ENCODE results near the gene HSD17B11. TPM values are rescaled to one million over a fixed set of nuclear protein-coding genes. Genes with fewer than 3 reads are reported as not detected.
"Not testable (repeated sequence)": the region's sequence is repeated elsewhere in the genome, so short reads cannot be mapped to it uniquely, and the experiment has no call there.

Gene HSD17B11
- total RNA-seq, 1 donor from 2014 or later: 13.0 TPM

DNA sequence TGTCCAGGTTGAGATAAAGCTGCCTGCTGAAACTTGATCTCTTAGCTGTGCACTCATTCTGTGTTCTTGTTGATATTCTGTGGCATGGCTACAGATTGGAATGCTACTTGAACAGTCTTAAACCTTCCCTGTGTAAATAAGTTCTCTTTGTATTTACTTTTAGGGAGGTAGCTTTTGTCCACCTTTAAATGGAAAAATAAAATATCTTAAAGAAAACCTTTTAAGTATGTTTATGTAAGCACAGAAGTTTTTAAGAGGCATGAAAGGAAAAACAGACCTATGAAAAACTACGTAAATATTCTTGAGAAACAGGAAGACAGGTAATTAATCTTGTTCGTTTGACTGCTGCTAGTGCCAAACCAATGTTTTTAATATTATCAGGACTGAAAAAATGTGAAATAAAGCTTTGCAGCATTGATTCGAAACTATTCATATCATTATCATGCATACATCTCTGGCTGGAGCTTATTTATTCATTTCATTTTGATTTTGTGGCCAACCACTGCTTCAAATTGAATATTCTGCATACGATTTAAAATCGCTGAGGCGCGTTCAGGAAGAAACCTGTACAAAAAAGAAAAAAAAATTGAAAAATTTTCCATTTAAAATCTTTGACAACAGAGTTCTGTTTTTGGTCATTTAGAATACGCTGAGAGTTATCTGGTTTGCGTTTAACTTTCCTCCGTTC is 86.1 kb downstream of the HSD17B11 start:
- DNase-seq: no peak
- H3K36me3 Mint-ChIP-seq (ENCODE audit: low read depth): no peaks in the 10 kb centered on the region

DNA sequence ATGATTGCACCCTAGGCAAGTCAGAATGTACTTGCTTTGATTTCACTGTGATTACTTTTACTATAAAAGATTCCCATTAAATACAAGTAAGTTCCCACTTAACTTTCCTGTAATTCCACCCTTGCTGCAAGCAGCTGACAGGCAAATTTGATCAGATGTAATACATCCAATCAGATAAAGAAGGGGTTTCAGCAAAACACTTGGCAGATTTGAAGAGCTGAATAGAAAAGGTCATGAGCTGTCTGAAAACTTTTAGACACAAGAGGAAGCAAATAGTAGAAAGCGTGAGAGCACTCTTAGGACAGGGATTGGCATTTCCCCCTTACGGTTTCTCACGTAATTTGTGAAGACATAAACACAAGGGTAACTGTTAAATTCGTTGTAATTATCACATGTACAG is 91.1 kb downstream of the HSD17B11 start:
- Mint-ChIP-seq H3K36me3 (ENCODE audit: low read depth) (no peaks in the 10 kb centered on the region), H3K27me3 (no peaks in the 10 kb centered on the region), H3K4me1 (no peaks in the 10 kb centered on the region), H3K27ac (no peak overlapping the region), H3K9me3 (peaks cover 5% of the 10 kb centered on the region), H3K4me3 (no peak overlapping the region)
- intact Hi-C loops (cut with micrococcal nuclease): no loop called here
- no peak for DNase-seq

More for the DNA sequence above, 86.1 kb downstream of the HSD17B11 start:
- Mint-ChIP-seq H3K9me3 (peaks cover 5% of the 10 kb centered on the region), H3K27ac (no peak overlapping the region), H3K4me3 (no peak overlapping the region), H3K4me1 (peaks cover 4% of the 10 kb centered on the region), H3K27me3 (no peaks in the 10 kb centered on the region)
- intact Hi-C loops (cut with micrococcal nuclease): no loop called here

DNA sequence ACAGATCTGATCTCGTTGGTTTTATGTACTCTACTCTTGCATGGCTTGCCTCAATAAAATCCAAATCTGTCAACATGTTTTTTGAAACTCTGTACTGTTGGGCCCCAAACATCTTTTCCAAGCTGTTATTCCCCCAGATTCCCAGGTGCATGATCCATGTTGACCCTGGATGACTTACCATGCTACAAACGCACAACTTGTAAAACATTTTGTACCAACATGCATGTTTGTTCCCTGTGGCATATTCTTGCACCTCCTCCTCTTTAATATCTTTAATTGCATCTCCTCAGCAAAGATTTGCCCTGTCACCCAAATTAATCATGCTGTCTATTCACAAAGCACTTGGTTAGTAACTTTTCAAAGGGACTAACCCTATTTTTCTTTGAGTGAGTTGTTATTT is 92.6 kb downstream of the HSD17B11 start:
- Mint-ChIP-seq H3K4me1 (no peaks in the 10 kb centered on the region), H3K4me3 (no peak overlapping the region), H3K9me3 (peaks cover 5% of the 10 kb centered on the region), H3K27ac (no peak overlapping the region), H3K36me3 (ENCODE audit: low read depth) (no peaks in the 10 kb centered on the region), H3K27me3 (no peaks in the 10 kb centered on the region)
- intact Hi-C loops (cut with micrococcal nuclease): no loop called here
- DNase-seq: no peak

DNA sequence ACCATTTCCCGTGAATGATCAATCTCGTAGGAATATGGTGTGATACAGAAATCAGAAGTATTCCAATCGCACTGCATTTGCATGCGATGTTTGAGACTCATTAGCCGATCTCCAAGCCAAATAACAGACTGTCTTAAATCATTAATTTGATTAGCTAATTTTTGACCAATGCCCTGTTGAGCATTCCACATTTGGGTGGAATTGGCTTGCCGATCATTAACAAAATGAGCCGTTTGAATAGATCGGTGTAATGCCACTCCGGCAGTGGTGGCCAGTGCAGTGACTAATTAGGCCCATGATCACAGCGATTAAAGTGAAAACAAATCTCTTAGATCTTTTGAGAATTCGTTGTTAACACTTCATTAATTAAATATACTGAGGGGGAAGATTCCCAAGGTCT is 96.1 kb downstream of the HSD17B11 start:
- DNase-seq; H3K4me1 Mint-ChIP-seq; H3K27me3 Mint-ChIP-seq; H3K36me3 Mint-ChIP-seq (ENCODE audit: low read depth); H3K4me3 Mint-ChIP-seq; intact Hi-C loops (cut with micrococcal nuclease); H3K27ac Mint-ChIP-seq; H3K9me3 Mint-ChIP-seq: not testable (repeated sequence)

DNA sequence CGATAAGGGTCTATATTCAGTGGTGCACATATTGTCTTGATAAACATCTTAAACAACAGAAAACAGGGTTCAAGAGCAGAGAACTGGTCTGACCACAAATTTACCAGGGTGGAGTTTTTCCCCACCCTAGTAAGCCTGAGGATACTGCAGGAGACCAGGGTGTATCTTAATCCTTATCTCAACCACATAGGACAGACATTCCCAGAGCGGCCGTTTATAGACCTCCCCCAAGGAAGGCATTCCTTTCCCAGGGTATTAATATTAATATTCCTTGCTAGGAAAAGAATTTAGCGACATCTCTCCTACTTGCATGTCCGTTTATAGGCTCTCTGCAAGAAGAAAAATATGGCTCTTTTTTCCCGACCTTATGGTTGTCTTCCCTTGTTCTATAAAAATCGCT is 97.1 kb downstream of the HSD17B11 start:
- H3K27ac Mint-ChIP-seq; H3K4me1 Mint-ChIP-seq; H3K9me3 Mint-ChIP-seq; H3K36me3 Mint-ChIP-seq (ENCODE audit: low read depth); intact Hi-C loops (cut with micrococcal nuclease); DNase-seq; H3K4me3 Mint-ChIP-seq; H3K27me3 Mint-ChIP-seq: not testable (repeated sequence)

DNA sequence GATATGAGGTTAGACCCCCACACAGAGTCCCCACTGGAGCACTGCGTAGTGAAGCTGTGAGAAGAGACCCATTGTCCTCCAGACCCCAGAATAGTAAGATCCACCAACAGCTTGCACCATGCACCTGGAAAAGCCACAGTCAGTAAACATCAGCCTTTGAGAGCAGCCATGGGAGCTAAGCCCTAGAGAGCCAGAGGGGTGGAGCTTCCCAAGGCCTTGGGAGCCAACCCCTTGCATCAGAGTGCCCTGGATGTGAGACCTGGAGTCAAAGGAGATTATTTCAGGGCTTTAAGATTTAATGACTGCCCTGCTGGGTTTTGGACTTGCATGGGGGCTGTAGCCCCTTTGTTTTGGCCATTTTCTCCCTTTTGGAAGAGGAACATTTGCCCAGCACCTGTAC is 104.0 kb downstream of the HSD17B11 start:
- Mint-ChIP-seq H3K4me3 (no peak overlapping the region), H3K9me3 (peaks cover 9% of the 10 kb centered on the region), H3K27me3 (no peaks in the 10 kb centered on the region), H3K27ac (no peak overlapping the region), H3K4me1 (no peaks in the 10 kb centered on the region), H3K36me3 (ENCODE audit: low read depth) (no peaks in the 10 kb centered on the region)
- no peak for DNase-seq
- intact Hi-C loops (cut with micrococcal nuclease): no loop called here

Other genes starting within 250 kb of the HSD17B11 start
- 16.5 and 17.1 TPM in 2 replicates for gene KLHL8, start 170.6 kb downstream of the HSD17B11 start, total RNA-seq
- 0.19 TPM in 2 replicates for gene HSD17B13, start 68.3 kb downstream of the HSD17B11 start, total RNA-seq
- 16.5 and 17.4 TPM in 2 replicates for gene NUDT9, start 31.4 kb upstream of the HSD17B11 start, total RNA-seq
- not detected in 2 replicates for gene SPARCL1, start 138.2 kb upstream of the HSD17B11 start, total RNA-seq
- gene DSPP, start 217.3 kb upstream of the HSD17B11 start, total RNA-seq: not detected in 2 replicates